H1 (cell line): Measurements from ENCODE around the gene LYPD3.

ENCODE experiments used
- CREB1 ChIP-seq: IDR thresholded peaks from 2 replicates; pipeline ENCODE4 v1.6.1; 2012; ENCODE audit warnings: inconsistent platforms
- CTCF ChIP-seq, 3 experiments: IDR thresholded peaks; 1 replicate in 2 of 3; 2 replicates in 1 of 3; pipeline versions ENCODE4 v1.5.1 to v1.6.1; 2011; ENCODE audit warnings: low read length in 3 of 3, mild to moderate bottlenecking in 3 of 3, inconsistent platforms in 2 of 3, low read depth in 1 of 3, moderate library complexity in 1 of 3; ENCODE audit not compliant: insufficient read depth in 1 of 3; ENCODE audit errors: control extremely low read depth in 1 of 3
- HDAC2 ChIP-seq, 2 experiments: fragments of 300-600 bp in 1 of 2; sonication (generic) in 1 of 2; IDR thresholded peaks; 2 replicates each; pipeline ENCODE4 v1.6.1; 2011 to 2012; ENCODE audit warnings: low read depth in 2 of 2, low read length in 2 of 2, mild to moderate bottlenecking in 2 of 2, moderate library complexity in 2 of 2, borderline replicate concordance in 1 of 2, inconsistent platforms in 1 of 2
- POLR2A ChIP-seq, 2 experiments: IDR thresholded peaks; 1 replicate in 1 of 2; 2 replicates in 1 of 2; pipeline ENCODE4 v1.6.1; 2011; ENCODE audit warnings: low read depth in 2 of 2, low read length in 2 of 2, mild to moderate bottlenecking in 2 of 2; ENCODE audit errors: control extremely low read depth in 1 of 2
- SUZ12 ChIP-seq: fragments of 200-600 bp; sonication (generic); IDR thresholded peaks from 2 replicates; pipeline ENCODE4 v1.6.1; 2012; ENCODE audit warnings: mild to moderate bottlenecking, inconsistent platforms, low read length, moderate library complexity, mixed read lengths
- YY1 ChIP-seq: IDR thresholded peaks from 2 replicates; pipeline ENCODE4 v1.6.1; 2011; ENCODE audit warnings: low read depth, mild to moderate bottlenecking, low read length

- TF ChIP-seq HDAC2 (IDR thresholded peaks at IDR 0.05; ENCODE audit: borderline replicate concordance in 1 of 2, low read depth in 2 of 2, low read length in 2 of 2) (no peak), POLR2A (IDR thresholded peaks at IDR 0.05; ENCODE audit: control extremely low read depth in 1 of 2, low read depth in 2 of 2, low read length in 2 of 2) (no peak), CREB1 (no peak), CTCF (IDR thresholded peaks at IDR 0.05; ENCODE audit: control extremely low read depth in 1 of 3, insufficient read depth in 1 of 3, low read depth in 1 of 3, low read length in 3 of 3) (no peak), YY1 (no peak), SUZ12 (no peak)
Measured at GRCh38 chr19:43462383-43462782, 3.0 kb downstream of the LYPD3 start.
